Bronchus fibroblast of lung (primary cell): ENCODE results near the gene SCGB1C2. TPM values are rescaled to one million over a fixed set of nuclear protein-coding genes. Genes with fewer than 3 reads are reported as not detected.

ENCODE experiments used
- total RNA-seq: library from RNA; depleted of rRNA; stranded (reverse); fragments of >200 nt; gene quantifications from 2 replicates; pipeline ENCODE4 v1.2.3, GENCODE V29; 2015

Gene SCGB1C2
- not detected in 2 replicates for total RNA-seq

GRCh38 chr17:137166-137807, at the start of gene SCGB1C2:
Gene SCGB1C2 (plus strand): TSS chr17:137569. CDS start chr17:137591, 22 bp downstream.

GRCh38 chr17:181245-182049, 44.1 kb downstream of the SCGB1C2 start, which contains the start of gene DOC2B:
Gene DOC2B (minus strand): TSS chr17:181650. CDS start chr17:181479, 171 bp downstream.

Other genes starting within 250 kb of the SCGB1C2 start
- gene DOC2B, start 44.1 kb downstream of the SCGB1C2 start, total RNA-seq = not detected in 2 replicates
- gene RPH3AL, start 215.2 kb downstream of the SCGB1C2 start, total RNA-seq = 1.2 and 2.2 TPM in 2 replicates